H1 (cell line): ENCODE measurements around the gene TRIM47. TPM values are rescaled to one million over a fixed set of nuclear protein-coding genes. Genes with fewer than 3 reads are reported as not detected.
A peak's percentile ranks its signal among the peaks of the same experiment; 100 is the strongest.

Experiments
- CTCF ChIA-PET: fragments of 300-600 bp; sonication (Branson Sonifier 250); formaldehyde crosslinking; loops from one replicate; lab custom pipeline; 2021; ENCODE audit not compliant: partially characterized antibody; lab: Charles Lee
- POLR2A ChIA-PET: fragments of 300-600 bp; sonication (Branson Sonifier 250); formaldehyde crosslinking; loops from one replicate; lab custom pipeline; 2021; ENCODE audit warnings: inconsistent platforms; ENCODE audit not compliant: partially characterized antibody; lab: Charles Lee
- DNase-seq, 2 experiments: peaks; one replicate each; pipeline versions ENCODE4 v3.0.0 to v3.0.0-alpha.2; 2010 to 2022; ENCODE audit warnings: low spot score in 2 of 2, low read depth in 1 of 2, mixed read lengths in 1 of 2
- FAIRE-seq: peaks from 2 replicates; lab custom pipeline; 2011; peaks lifted over from hg19 to GRCh38; lab: Jason Lieb, UNC
- H2AFZ ChIP-seq: 2 replicates; pipeline ENCODE4 v1.8.1; 2012; ENCODE audit warnings: low read length, inconsistent platforms
- H2AK5ac ChIP-seq: 2 replicates; pipeline ENCODE4 v1.6.1; 2013; ENCODE audit warnings: low read depth, low read length
- H2BK120ac ChIP-seq: replicated peaks from 2 replicates; pipeline ENCODE3; 2013; ENCODE audit warnings: low read depth, low read length, inconsistent platforms
- H2BK12ac ChIP-seq: 2 replicates; pipeline ENCODE4 v1.6.1; 2013; ENCODE audit warnings: low read depth, low read length
- H2BK15ac ChIP-seq: 2 replicates; pipeline ENCODE4 v1.6.1; 2013; ENCODE audit warnings: low read length
- H2BK20ac ChIP-seq: 2 replicates; pipeline ENCODE4 v1.6.1; 2013; ENCODE audit warnings: low read length
- H2BK5ac ChIP-seq: 2 replicates; pipeline ENCODE4 v1.6.1; 2013; ENCODE audit warnings: low read depth, low read length
- H3K14ac ChIP-seq: 2 replicates; pipeline ENCODE4 v1.6.1; 2013; ENCODE audit warnings: inconsistent platforms; ENCODE audit not compliant: insufficient read length
- H3K18ac ChIP-seq: 2 replicates; pipeline ENCODE4 v1.6.1; 2013; ENCODE audit warnings: low read length; ENCODE audit errors: extremely low read depth
- H3K23ac ChIP-seq: 2 replicates; pipeline ENCODE4 v1.6.1; 2013; ENCODE audit warnings: inconsistent platforms; ENCODE audit not compliant: insufficient read length
- H3K23me2 ChIP-seq: 2 replicates; pipeline ENCODE4 v1.6.1; 2013; ENCODE audit warnings: low read depth, low read length
- H3K27ac ChIP-seq: 2 replicates; pipeline ENCODE4 v1.6.1; 2011; ENCODE audit warnings: low read depth, low read length, inconsistent platforms
- H3K27me3 ChIP-seq, 4 experiments: replicated peaks in 1 of 4; 1 replicate in 1 of 4; 2 replicates in 3 of 4; pipeline versions ENCODE4 v1.6.1 to v1.8.1; 2011 to 2013; ENCODE audit warnings: low read length in 3 of 4, mild to moderate bottlenecking in 3 of 4, inconsistent platforms in 2 of 4, mixed read lengths in 2 of 4, moderate library complexity in 1 of 4; ENCODE audit not compliant: control insufficient read depth in 3 of 4, insufficient read depth in 3 of 4; ENCODE audit errors: extremely low read depth in 1 of 4
- H3K36me3 ChIP-seq, 4 experiments: 2 replicates each; pipeline versions ENCODE4 v1.6.1 to v1.8.1; 2011 to 2013; ENCODE audit warnings: mild to moderate bottlenecking in 4 of 4, low read length in 3 of 4, moderate library complexity in 2 of 4, control low read depth in 1 of 4, inconsistent platforms in 1 of 4; ENCODE audit not compliant: insufficient read depth in 4 of 4, control insufficient read depth in 2 of 4
- H3K4ac ChIP-seq: replicated peaks from 2 replicates; pipeline ENCODE3; 2013; ENCODE audit warnings: low read length, low read depth, mixed read lengths, inconsistent platforms; ENCODE audit not compliant: insufficient read length
- H3K4me1 ChIP-seq, 4 experiments: replicated peaks in 1 of 4; 1 replicate in 1 of 4; 2 replicates in 3 of 4; pipeline versions ENCODE4 v1.6.1 to v1.8.1; 2011 to 2013; ENCODE audit warnings: low read length in 3 of 4, inconsistent platforms in 2 of 4, mixed read lengths in 1 of 4; ENCODE audit not compliant: insufficient read depth in 4 of 4, control insufficient read depth in 3 of 4
- H3K4me2 ChIP-seq, 2 experiments: 2 replicates each; pipeline versions ENCODE4 v1.6.1 to v1.8.1; 2011 to 2013; ENCODE audit warnings: low read depth in 2 of 2, low read length in 2 of 2, control low read depth in 1 of 2, inconsistent platforms in 1 of 2, mild to moderate bottlenecking in 1 of 2; ENCODE audit not compliant: insufficient read depth in 1 of 2
- H3K4me3 ChIP-seq, 4 experiments: fragments of 200-600, 300-600 bp in 1 of 4; sonication (generic), shearing (Covaris generic), sonication (Bioruptor Twin) in 1 of 4; 2 replicates each; pipeline versions ENCODE4 v1.5.1 to v1.8.1; 2011 to 2016; ENCODE audit warnings: low read length in 4 of 4, low read depth in 3 of 4, control low read depth in 2 of 4, inconsistent platforms in 2 of 4, mild to moderate bottlenecking in 2 of 4, mixed read lengths in 1 of 4, moderate library complexity in 1 of 4; ENCODE audit not compliant: insufficient read depth in 2 of 4; ENCODE audit errors: extremely low read depth in 1 of 4
- H3K56ac ChIP-seq: replicated peaks from 2 replicates; pipeline ENCODE3; 2013; ENCODE audit warnings: low read depth, mild to moderate bottlenecking, mixed read lengths, low read length, inconsistent platforms; ENCODE audit not compliant: insufficient read length
- H3K79me1 ChIP-seq: 2 replicates; pipeline ENCODE4 v1.6.1; 2013; ENCODE audit warnings: low read depth, low read length, control low read depth
- H3K79me2 ChIP-seq, 2 experiments: 2 replicates each; pipeline versions ENCODE4 v1.6.1 to v1.8.1; 2012 to 2013; ENCODE audit warnings: low read length in 2 of 2, mild to moderate bottlenecking in 2 of 2, inconsistent platforms in 1 of 2; ENCODE audit not compliant: insufficient read depth in 2 of 2, control insufficient read depth in 1 of 2
- H3K9ac ChIP-seq, 4 experiments: replicated peaks in 1 of 4; 1 replicate in 1 of 4; 2 replicates in 3 of 4; pipeline versions ENCODE4 v1.6.1 to v1.8.1; 2011 to 2013; ENCODE audit warnings: low read depth in 3 of 4, low read length in 3 of 4, control low read depth in 2 of 4, mild to moderate bottlenecking in 2 of 4, moderate library complexity in 2 of 4, inconsistent platforms in 1 of 4; ENCODE audit errors: extremely low read depth in 1 of 4
- H3K9me3 ChIP-seq, 2 experiments: 2 replicates each; pipeline versions ENCODE4 v1.6.1 to v1.8.1; 2012 to 2013; ENCODE audit warnings: mild to moderate bottlenecking in 2 of 2, moderate library complexity in 2 of 2, control low read depth in 1 of 2, inconsistent platforms in 1 of 2, low read depth in 1 of 2, low read length in 1 of 2, mixed read lengths in 1 of 2; ENCODE audit not compliant: insufficient read depth in 2 of 2
- H4K20me1 ChIP-seq, 2 experiments: replicated peaks in 1 of 2; 2 replicates each; pipeline versions ENCODE3 to v1.8.1; 2011 to 2013; ENCODE audit warnings: inconsistent platforms in 2 of 2, low read length in 2 of 2, mild to moderate bottlenecking in 1 of 2; ENCODE audit not compliant: insufficient read depth in 2 of 2, control insufficient read depth in 1 of 2
- H4K5ac ChIP-seq: 2 replicates; pipeline ENCODE4 v1.6.1; 2013; ENCODE audit warnings: low read length, low read depth, mixed read lengths, inconsistent platforms; ENCODE audit not compliant: insufficient read length
- H4K8ac ChIP-seq: 2 replicates; pipeline ENCODE4 v1.8.0; 2013; ENCODE audit warnings: mild to moderate bottlenecking, moderate library complexity, low read length, inconsistent platforms; ENCODE audit not compliant: insufficient read depth; ENCODE audit errors: extremely low read depth
- H4K91ac ChIP-seq: replicated peaks from 2 replicates; pipeline ENCODE3; 2013; ENCODE audit warnings: low read length, mixed read lengths, inconsistent platforms; ENCODE audit not compliant: insufficient read length
- CBX8 ChIP-seq: fragments of 300-800, 300-1000 bp; sonication (generic); IDR thresholded peaks from 2 replicates; pipeline ENCODE4 v1.7.1; 2016; ENCODE audit warnings: low read depth, low read length, borderline replicate concordance
- EP300 ChIP-seq, 2 experiments: IDR thresholded peaks; 1 replicate in 1 of 2; 2 replicates in 1 of 2; pipeline ENCODE4 v1.6.1; 2011 to 2012; ENCODE audit warnings: low read depth in 2 of 2, low read length in 2 of 2, mild to moderate bottlenecking in 2 of 2, borderline replicate concordance in 1 of 2, inconsistent platforms in 1 of 2, moderate library complexity in 1 of 2
- GABPA ChIP-seq: IDR thresholded peaks from 2 replicates; pipeline ENCODE4 v1.6.1; 2011; ENCODE audit warnings: mild to moderate bottlenecking, low read length, moderate library complexity, borderline replicate concordance; ENCODE audit not compliant: insufficient read depth
- RAD21 ChIP-seq, 2 experiments: IDR thresholded peaks in 1 of 2; conservative IDR thresholded peaks in 1 of 2; 2 replicates each; pipeline ENCODE4 v1.6.1; 2011; ENCODE audit warnings: low read depth in 2 of 2, low read length in 2 of 2, improper control_type of control experiment in 1 of 2, inconsistent platforms in 1 of 2, mild to moderate bottlenecking in 1 of 2, moderate library complexity in 1 of 2
- WGBS, 2 experiments: shearing (Covaris generic) in 1 of 2; methylation state at CpG; one replicate each; pipeline versions ENCODE4 v1.1.6 to v1.1.7; 2013 to 2015; ENCODE audit warnings: low lambda C conversion rate in 2 of 2, mixed read lengths in 2 of 2, inconsistent platforms in 1 of 2, low coverage in 1 of 2, missing lambda C conversion rate in 1 of 2; ENCODE audit not compliant: insufficient replicate concordance in 2 of 2, insufficient coverage in 1 of 2, insufficient read length in 1 of 2; ENCODE audit errors: extremely low coverage in 1 of 2, missing lambda C conversion rate in 1 of 2; 5-methylcytosine and 5-hydroxymethylcytosine counted together
- polyA plus RNA-seq, 7 experiments: library from polyadenylated mRNA; depleted of rRNA in 3 of 7; stranded (reverse) in 5 of 7; unstranded in 2 of 7; fragments of >200 nt in 5 of 7; fragments of 200-250 nt in 2 of 7; gene quantifications; 1 replicate in 5 of 7; 2 replicates in 1 of 7; 4 replicates in 1 of 7; pipeline versions ENCODE4 v1.2.1 to v1.2.3, GENCODE V29; 2011 to 2013; ENCODE audit warnings: missing spikeins in 2 of 7, mixed read lengths in 2 of 7
- total RNA-seq: library from RNA; stranded (reverse); fragmentation: NEBNext Ultra II Directional; extraction: Animal tissue kit (Norgen Biotek cat#: 25700); gene quantifications from 2 replicates; pipeline ENCODE4 v1.2.1, GENCODE V29; 2021
- TF ChIP-seq, protein P1 (sequence below), 3 experiments: IDR thresholded peaks; 1 replicate in 2 of 3; 2 replicates in 1 of 3; pipeline versions ENCODE4 v1.5.1 to v1.6.1; 2011; ENCODE audit warnings: low read length in 3 of 3, mild to moderate bottlenecking in 3 of 3, inconsistent platforms in 2 of 3, low read depth in 1 of 3, moderate library complexity in 1 of 3; ENCODE audit not compliant: insufficient read depth in 1 of 3; ENCODE audit errors: control extremely low read depth in 1 of 3

Gene TRIM47
- total and polyA plus RNA-seq, 2 of the 8 experiments (the other 6 are each of a cell fraction or from before 2014, with no cell fraction given): 6.3 to 6.4 TPM

DNA sequence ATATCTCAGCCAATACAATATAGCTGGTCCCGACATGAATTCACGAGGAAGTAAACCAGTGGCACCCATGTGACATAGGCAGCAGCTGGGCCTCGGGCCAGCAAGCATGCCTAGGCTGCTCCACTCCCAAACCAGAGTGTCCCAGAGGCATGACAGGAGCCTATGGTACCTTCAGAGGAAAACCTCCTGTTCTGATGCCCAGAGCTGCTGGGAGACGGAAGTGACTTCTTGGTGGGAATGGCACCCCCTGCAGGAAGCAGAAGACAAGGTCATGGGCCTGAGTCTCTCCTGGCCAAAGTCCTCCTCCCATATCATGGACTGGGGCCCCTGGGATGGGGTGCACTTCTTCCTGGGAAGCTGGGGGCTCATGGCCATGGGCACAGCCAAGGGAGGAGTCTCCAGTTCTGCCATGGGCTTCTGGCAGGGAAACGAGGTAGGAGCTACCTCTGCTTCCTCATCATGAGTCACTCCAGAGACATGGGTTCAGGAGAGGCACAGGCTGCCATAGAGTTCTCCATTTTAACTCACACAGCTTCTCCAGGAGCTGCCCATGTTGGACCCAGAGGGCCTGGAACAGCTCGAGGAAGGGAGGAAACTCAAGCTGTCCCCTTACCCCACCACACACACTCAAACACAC, 49.0 kb upstream of the TRIM47 start:
- ChIA-PET POLR2A (interaction anchor here (0.6 to 1.6 kb wide), 4 partner anchors 17 to 26 kb away, joined by 3 to 5 read pairs (median 4); no protein-coding TSS in a partner anchor), CTCF (interaction anchor here (0.6 to 51.3 kb wide), 23 partner anchors 7 to 560 kb away, joined by 3 to 885 read pairs (median 4); partner anchors contain the start of genes CDK3 and MRPL38)
- no peak for DNase-seq
- no peak overlapping the region for H3K4me2 ChIP-seq
- H3K27ac ChIP-seq: no peak overlapping the region
- no peak overlapping the region for H3K4ac ChIP-seq
- peak; percentile 68 for FAIRE-seq
- H2BK20ac ChIP-seq: no peak overlapping the region
- no peak overlapping the region for H2AFZ ChIP-seq
- H3K36me3 ChIP-seq: peaks cover 0 to 14% (median 5%) of the 10 kb centered on the region in 4 experiments; a peak in 3 of 8 replicates
- H3K4me3 ChIP-seq: no peak overlapping the region
- H3K23ac ChIP-seq: no peak overlapping the region
- H3K27me3 ChIP-seq: no peaks in the 10 kb centered on the region
- 82% methylated on average over 6 of the region's 6 CpGs; no CpG with 5 or more reads in 1 of the 2 experiments for WGBS, 2 experiments
- H3K79me1 ChIP-seq: no peaks in the 10 kb centered on the region
- H2BK5ac ChIP-seq: no peak overlapping the region
- no peak overlapping the region for H3K14ac ChIP-seq
- no peak overlapping the region; the same call in 1 of the 2 replicates for H4K8ac ChIP-seq
- H4K5ac ChIP-seq: no peak overlapping the region
- no peaks in the 10 kb centered on the region for H3K79me2 ChIP-seq
- no peak overlapping the region for H2BK120ac ChIP-seq
- no peak overlapping the region for H3K9ac ChIP-seq
- no peaks in the 10 kb centered on the region for H4K20me1 ChIP-seq
- no peak overlapping the region for H2BK15ac ChIP-seq
- TF ChIP-seq RAD21 (IDR thresholded peaks at IDR 0.05 in 1 of 2, conservative IDR thresholded peaks at IDR 0.05 in 1 of 2; ENCODE audit: low read depth in 2 of 2, low read length in 2 of 2): peak; percentile 44 to 55
- TF ChIP-seq, protein P1, sequence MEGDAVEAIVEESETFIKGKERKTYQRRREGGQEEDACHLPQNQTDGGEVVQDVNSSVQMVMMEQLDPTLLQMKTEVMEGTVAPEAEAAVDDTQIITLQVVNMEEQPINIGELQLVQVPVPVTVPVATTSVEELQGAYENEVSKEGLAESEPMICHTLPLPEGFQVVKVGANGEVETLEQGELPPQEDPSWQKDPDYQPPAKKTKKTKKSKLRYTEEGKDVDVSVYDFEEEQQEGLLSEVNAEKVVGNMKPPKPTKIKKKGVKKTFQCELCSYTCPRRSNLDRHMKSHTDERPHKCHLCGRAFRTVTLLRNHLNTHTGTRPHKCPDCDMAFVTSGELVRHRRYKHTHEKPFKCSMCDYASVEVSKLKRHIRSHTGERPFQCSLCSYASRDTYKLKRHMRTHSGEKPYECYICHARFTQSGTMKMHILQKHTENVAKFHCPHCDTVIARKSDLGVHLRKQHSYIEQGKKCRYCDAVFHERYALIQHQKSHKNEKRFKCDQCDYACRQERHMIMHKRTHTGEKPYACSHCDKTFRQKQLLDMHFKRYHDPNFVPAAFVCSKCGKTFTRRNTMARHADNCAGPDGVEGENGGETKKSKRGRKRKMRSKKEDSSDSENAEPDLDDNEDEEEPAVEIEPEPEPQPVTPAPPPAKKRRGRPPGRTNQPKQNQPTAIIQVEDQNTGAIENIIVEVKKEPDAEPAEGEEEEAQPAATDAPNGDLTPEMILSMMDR (IDR thresholded peaks at IDR 0.05; ENCODE audit: control extremely low read depth in 1 of 3, insufficient read depth in 1 of 3, low read depth in 1 of 3, low read length in 3 of 3): peak; percentile 60 to 81 (median 76)
- no peak for TF ChIP-seq CBX8
- peak; percentile 30; the same call in 1 of the 2 replicates for TF ChIP-seq GABPA
- TF ChIP-seq EP300 (IDR thresholded peaks at IDR 0.05; ENCODE audit: borderline replicate concordance in 1 of 2, low read depth in 2 of 2, low read length in 2 of 2): no peak
- H3K23me2 ChIP-seq: no peaks in the 10 kb centered on the region
- no peaks in the 10 kb centered on the region for H3K9me3 ChIP-seq
- H3K4me1 ChIP-seq: no peaks in the 10 kb centered on the region
- H2AK5ac ChIP-seq: no peak overlapping the region
- H4K91ac ChIP-seq: no peak overlapping the region
- 0 out of 2 replicates have a peak overlapping the region, but pooled peaks have one; percentile 17 for H2BK12ac ChIP-seq
- no peak overlapping the region for H3K56ac ChIP-seq
- H3K18ac ChIP-seq: no peak overlapping the region
